ENCODE results near the gene PMEPA1.

DNA sequence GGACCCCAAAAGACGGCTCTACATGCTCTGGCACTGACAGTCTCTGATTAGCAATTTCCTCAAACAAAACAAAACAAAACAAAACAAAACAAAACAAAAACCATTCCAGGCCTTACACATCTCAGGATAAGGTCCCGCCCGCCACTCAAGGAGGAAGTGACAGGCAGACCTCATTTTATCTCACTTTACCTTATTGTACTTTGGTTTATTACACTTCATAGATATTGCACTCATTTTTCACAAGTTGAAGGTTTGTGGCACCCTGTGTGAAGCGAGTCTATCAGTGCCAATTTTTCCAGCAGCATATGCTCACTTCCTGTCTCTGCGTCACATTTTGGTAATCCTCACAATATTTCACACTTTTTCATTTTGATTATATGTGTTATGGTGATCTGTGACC, 104.8 kb downstream of the PMEPA1 start:
- TF ChIP-seq, protein P1, sequence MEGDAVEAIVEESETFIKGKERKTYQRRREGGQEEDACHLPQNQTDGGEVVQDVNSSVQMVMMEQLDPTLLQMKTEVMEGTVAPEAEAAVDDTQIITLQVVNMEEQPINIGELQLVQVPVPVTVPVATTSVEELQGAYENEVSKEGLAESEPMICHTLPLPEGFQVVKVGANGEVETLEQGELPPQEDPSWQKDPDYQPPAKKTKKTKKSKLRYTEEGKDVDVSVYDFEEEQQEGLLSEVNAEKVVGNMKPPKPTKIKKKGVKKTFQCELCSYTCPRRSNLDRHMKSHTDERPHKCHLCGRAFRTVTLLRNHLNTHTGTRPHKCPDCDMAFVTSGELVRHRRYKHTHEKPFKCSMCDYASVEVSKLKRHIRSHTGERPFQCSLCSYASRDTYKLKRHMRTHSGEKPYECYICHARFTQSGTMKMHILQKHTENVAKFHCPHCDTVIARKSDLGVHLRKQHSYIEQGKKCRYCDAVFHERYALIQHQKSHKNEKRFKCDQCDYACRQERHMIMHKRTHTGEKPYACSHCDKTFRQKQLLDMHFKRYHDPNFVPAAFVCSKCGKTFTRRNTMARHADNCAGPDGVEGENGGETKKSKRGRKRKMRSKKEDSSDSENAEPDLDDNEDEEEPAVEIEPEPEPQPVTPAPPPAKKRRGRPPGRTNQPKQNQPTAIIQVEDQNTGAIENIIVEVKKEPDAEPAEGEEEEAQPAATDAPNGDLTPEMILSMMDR (IDR thresholded peaks at IDR 0.05) = no peak
- no peak for TF ChIP-seq EP300 (IDR thresholded peaks at IDR 0.05)
- TF ChIP-seq POLR2A (IDR thresholded peaks at IDR 0.05) = no peak
